IPS-15b (cell line): ENCODE data around the gene SV2B.

Source experiments
- H3K27me3 ChIP-seq: one replicate; pipeline ENCODE4 v1.6.1; 2013; ENCODE audit warnings: low read length; ENCODE audit not compliant: control insufficient read depth, insufficient read depth
- H3K36me3 ChIP-seq: one replicate; pipeline ENCODE4 v1.6.1; 2013; ENCODE audit warnings: low read length; ENCODE audit not compliant: control insufficient read depth, insufficient read depth
- H3K4me1 ChIP-seq: one replicate; pipeline ENCODE4 v1.6.1; 2013; ENCODE audit warnings: mild to moderate bottlenecking, low read length; ENCODE audit not compliant: control insufficient read depth, insufficient read depth
- H3K4me3 ChIP-seq: one replicate; pipeline ENCODE4 v1.5.1; 2013; ENCODE audit warnings: low read depth, low read length
- H3K9ac ChIP-seq: one replicate; pipeline ENCODE4 v1.6.1; 2013; ENCODE audit warnings: low read depth, mild to moderate bottlenecking, low read length
- H3K9me3 ChIP-seq: one replicate; pipeline ENCODE4 v1.6.1; 2013; ENCODE audit warnings: mild to moderate bottlenecking, low read length; ENCODE audit not compliant: control insufficient read depth, insufficient read depth

Gene SV2B

GRCh38 chr15:91246998-91247397, 146.9 kb downstream of the SV2B start:
- H3K9ac ChIP-seq = no peak overlapping the region
- no peaks in the 10 kb centered on the region for H3K36me3 ChIP-seq
- no peaks in the 10 kb centered on the region for H3K4me1 ChIP-seq
- no peak overlapping the region for H3K4me3 ChIP-seq
- H3K9me3 ChIP-seq = no peaks in the 10 kb centered on the region
- no peaks in the 10 kb centered on the region for H3K27me3 ChIP-seq

GRCh38 chr15:91249591-91249990, 149.5 kb downstream of the SV2B start:
- no peak overlapping the region for H3K4me3 ChIP-seq
- no peaks in the 10 kb centered on the region for H3K27me3 ChIP-seq
- no peaks in the 10 kb centered on the region for H3K36me3 ChIP-seq
- H3K9ac ChIP-seq = no peak overlapping the region
- no peaks in the 10 kb centered on the region for H3K4me1 ChIP-seq
- no peaks in the 10 kb centered on the region for H3K9me3 ChIP-seq

GRCh38 chr15:91252322-91252721, 152.3 kb downstream of the SV2B start:
- H3K27me3 ChIP-seq = no peaks in the 10 kb centered on the region
- no peak overlapping the region for H3K9ac ChIP-seq
- H3K4me1 ChIP-seq = no peaks in the 10 kb centered on the region
- no peak overlapping the region for H3K4me3 ChIP-seq
- H3K9me3 ChIP-seq = no peaks in the 10 kb centered on the region
- no peaks in the 10 kb centered on the region for H3K36me3 ChIP-seq

- Histone ChIP-seq H3K9me3 (no peaks in the 10 kb centered on the region), H3K9ac (no peak overlapping the region), H3K4me1 (no peaks in the 10 kb centered on the region), H3K27me3 (no peaks in the 10 kb centered on the region), H3K36me3 (no peaks in the 10 kb centered on the region), H3K4me3 (no peak overlapping the region)
Observed at GRCh38 chr15:91252756-91253155, 152.7 kb downstream of the SV2B start.

GRCh38 chr15:91253605-91254004, 153.5 kb downstream of the SV2B start:
- Histone ChIP-seq H3K27me3 (no peaks in the 10 kb centered on the region), H3K9me3 (no peaks in the 10 kb centered on the region), H3K36me3 (no peaks in the 10 kb centered on the region)

GRCh38 chr15:91254766-91255165, 154.7 kb downstream of the SV2B start:
- Histone ChIP-seq H3K4me3 (no peak overlapping the region), H3K9ac (no peak overlapping the region), H3K4me1 (no peaks in the 10 kb centered on the region), H3K9me3 (no peaks in the 10 kb centered on the region), H3K27me3 (no peaks in the 10 kb centered on the region), H3K36me3 (no peaks in the 10 kb centered on the region)

More at GRCh38 chr15:91253605-91254004, 153.5 kb downstream of the SV2B start:
- H3K4me1 ChIP-seq = no peaks in the 10 kb centered on the region
- no peak overlapping the region for H3K4me3 ChIP-seq
- no peak overlapping the region for H3K9ac ChIP-seq

GRCh38 chr15:91255670-91256192, 155.7 kb downstream of the SV2B start:
- Histone ChIP-seq H3K9ac (no peak overlapping the region), H3K4me1 (no peaks in the 10 kb centered on the region), H3K9me3 (no peaks in the 10 kb centered on the region), H3K36me3 (no peaks in the 10 kb centered on the region), H3K27me3 (no peaks in the 10 kb centered on the region), H3K4me3 (no peak overlapping the region)

GRCh38 chr15:91257746-91258414, 157.8 kb downstream of the SV2B start:
- no peak overlapping the region for H3K4me3 ChIP-seq
- no peaks in the 10 kb centered on the region for H3K36me3 ChIP-seq
- no peak overlapping the region for H3K9ac ChIP-seq
- H3K9me3 ChIP-seq = no peaks in the 10 kb centered on the region
- no peaks in the 10 kb centered on the region for H3K4me1 ChIP-seq
- no peaks in the 10 kb centered on the region for H3K27me3 ChIP-seq

- Histone ChIP-seq H3K4me3 (no peak overlapping the region), H3K27me3 (no peaks in the 10 kb centered on the region)
Observed at GRCh38 chr15:91258415-91258759, 158.3 kb downstream of the SV2B start.

GRCh38 chr15:91259077-91259476, 159.0 kb downstream of the SV2B start:
- no peaks in the 10 kb centered on the region for H3K4me1 ChIP-seq
- no peaks in the 10 kb centered on the region for H3K9me3 ChIP-seq
- H3K4me3 ChIP-seq = no peak overlapping the region
- H3K27me3 ChIP-seq = no peaks in the 10 kb centered on the region
- H3K36me3 ChIP-seq = no peaks in the 10 kb centered on the region
- no peak overlapping the region for H3K9ac ChIP-seq

More at GRCh38 chr15:91258415-91258759, 158.3 kb downstream of the SV2B start:
- Histone ChIP-seq H3K9ac (no peak overlapping the region), H3K36me3 (no peaks in the 10 kb centered on the region), H3K9me3 (no peaks in the 10 kb centered on the region), H3K4me1 (no peaks in the 10 kb centered on the region)

- Histone ChIP-seq H3K9ac (no peak overlapping the region), H3K9me3 (no peaks in the 10 kb centered on the region), H3K4me1 (no peaks in the 10 kb centered on the region), H3K36me3 (no peaks in the 10 kb centered on the region), H3K4me3 (no peak overlapping the region), H3K27me3 (no peaks in the 10 kb centered on the region)
Observed at GRCh38 chr15:91261345-91261744, 161.3 kb downstream of the SV2B start.

- no peaks in the 10 kb centered on the region for H3K36me3 ChIP-seq
- no peaks in the 10 kb centered on the region for H3K9me3 ChIP-seq
- no peak overlapping the region for H3K4me3 ChIP-seq
- no peaks in the 10 kb centered on the region for H3K27me3 ChIP-seq
- no peak overlapping the region for H3K9ac ChIP-seq
- H3K4me1 ChIP-seq = no peaks in the 10 kb centered on the region
Observed at GRCh38 chr15:91263632-91264531, 163.8 kb downstream of the SV2B start.
